HepG2 (cell line): ENCODE data around the gene PROX1. TPM values are rescaled to one million over a fixed set of nuclear protein-coding genes. Genes with fewer than 3 reads are reported as not detected.

ENCODE experiments used
- ATAC-seq: fragments of 200-7000 bp; cut with Tn5 transposase; 3 replicates; pipeline ENCODE4 v1.9.1; 2020; ENCODE audit warnings: mild to moderate bottlenecking, moderate library complexity
- BruUV-seq: library from RNA; stranded (reverse); fragments of 400-500 nt; replicated peaks from 2 replicates; lab custom pipeline; 2021; lab: Mats Ljungman, UMichigan
- CTCF ChIA-PET: fragments of 300-600 bp; formaldehyde crosslinking; extraction: SDS; loops from one replicate; lab custom pipeline; 2021; ENCODE audit warnings: low total read pairs, inconsistent platforms, low intra/inter-chr PET ratio; lab: Yijun Ruan, JAX
- POLR2A ChIA-PET: fragments of 350-600 bp; sonication (Branson Sonifier 250); formaldehyde crosslinking; loops from one replicate; lab custom pipeline; 2020; ENCODE audit warnings: antibody characterized with exemption, inconsistent platforms; lab: Yijun Ruan, JAX
- DNase-seq: peaks from one replicate; pipeline ENCODE4 v3.0.0-alpha.2; 2015; ENCODE audit warnings: low spot score
- FAIRE-seq: peaks from 3 replicates; lab custom pipeline; 2011; peaks lifted over from hg19 to GRCh38; lab: Jason Lieb, UNC
- H2AFZ ChIP-seq: one replicate; pipeline ENCODE4 v1.6.1; 2011; ENCODE audit warnings: low read length, inconsistent platforms
- H3K27ac ChIP-seq: fragments of 300-600 bp; 3 replicates; pipeline ENCODE4 v1.8.0; 2011; ENCODE audit warnings: mixed run types, mild to moderate bottlenecking, mixed read lengths, low read length, inconsistent platforms; ENCODE audit not compliant: insufficient read depth; ENCODE audit errors: extremely low read length
- H3K27me3 ChIP-seq, 2 experiments: fragments of 200-600 bp in 1 of 2; 2 replicates in 1 of 2; 3 replicates in 1 of 2; pipeline versions ENCODE4 v1.6.0 to v1.8.0; 2011; ENCODE audit warnings: low read length in 2 of 2, mild to moderate bottlenecking in 2 of 2, moderate library complexity in 2 of 2, inconsistent platforms in 1 of 2; ENCODE audit not compliant: insufficient read depth in 2 of 2, control insufficient read depth in 1 of 2
- H3K36me3 ChIP-seq, 2 experiments: fragments of 200-600 bp in 1 of 2; replicated peaks in 1 of 2; 2 replicates in 1 of 2; 3 replicates in 1 of 2; pipeline versions ENCODE4 v1.5.1 to v1.8.0; 2011; ENCODE audit warnings: low read length in 2 of 2, inconsistent platforms in 1 of 2; ENCODE audit not compliant: insufficient read depth in 2 of 2, control insufficient read depth in 1 of 2
- H3K4me1 ChIP-seq: 2 replicates; pipeline ENCODE4 v1.5.1; 2012; ENCODE audit warnings: low read length, inconsistent platforms; ENCODE audit not compliant: insufficient read depth
- H3K4me2 ChIP-seq: 2 replicates; pipeline ENCODE4 v1.6.0; 2011; ENCODE audit warnings: low read depth, low read length, inconsistent platforms
- H3K4me3 ChIP-seq, 3 experiments: fragments of 200-600 bp in 1 of 3; sonication (generic), shearing (Covaris generic) in 1 of 3; replicated peaks in 1 of 3; 2 replicates each; pipeline ENCODE4 v1.5.1; 2011 to 2016; ENCODE audit warnings: low read length in 3 of 3, inconsistent platforms in 2 of 3, low read depth in 2 of 3, mild to moderate bottlenecking in 2 of 3, control low read depth in 1 of 3, mixed read lengths in 1 of 3; ENCODE audit not compliant: insufficient read depth in 1 of 3
- H3K79me2 ChIP-seq: one replicate; pipeline ENCODE4 v1.6.1; 2011; ENCODE audit warnings: low read length, inconsistent platforms; ENCODE audit not compliant: insufficient read depth
- H3K9ac ChIP-seq: 2 replicates; pipeline ENCODE4 v1.6.0; 2011; ENCODE audit warnings: mild to moderate bottlenecking, low read depth, low read length, inconsistent platforms; ENCODE audit not compliant: insufficient read depth
- H3K9me3 ChIP-seq: 2 replicates; pipeline ENCODE4 v1.5.1; 2012; ENCODE audit warnings: mild to moderate bottlenecking, low read length
- H4K20me1 ChIP-seq: 2 replicates; pipeline ENCODE4 v1.6.0; 2011; ENCODE audit warnings: inconsistent platforms, mild to moderate bottlenecking, low read length, moderate library complexity; ENCODE audit not compliant: insufficient read depth
- ARID5B ChIP-seq: IDR thresholded peaks from 2 replicates; pipeline ENCODE4 v1.4.0; 2020; ENCODE audit warnings: mild to moderate bottlenecking, missing genetic modification reagents
- CHCHD3 ChIP-seq: sonication (generic); formaldehyde crosslinking; IDR thresholded peaks from 2 replicates; pipeline ENCODE4 v1.8.0; 2022; ENCODE audit warnings: mild to moderate bottlenecking, missing genetic modification reagents, moderate library complexity
- DRAP1 ChIP-seq: IDR thresholded peaks from 2 replicates; pipeline ENCODE4 v1.6.1; 2016; ENCODE audit warnings: missing genetic modification reagents, missing compliant biosample characterization
- ELF3 ChIP-seq: IDR thresholded peaks from 2 replicates; pipeline ENCODE4 v1.6.1; 2016; ENCODE audit warnings: missing genetic modification reagents, missing compliant biosample characterization
- FOXA1 ChIP-seq, 2 experiments: fragments of 450-650 bp in 1 of 2; sonication (generic) in 1 of 2; formaldehyde crosslinking in 1 of 2; IDR thresholded peaks; 2 replicates each; pipeline versions ENCODE4 v1.4.0 to v1.6.1; 2016 to 2020; ENCODE audit warnings: missing genetic modification reagents in 1 of 2
- FOXO1 ChIP-seq: sonication (generic); formaldehyde crosslinking; IDR thresholded peaks from 2 replicates; pipeline ENCODE4 v1.4.0; 2020; ENCODE audit warnings: missing genetic modification reagents
- KMT2A ChIP-seq: sonication (generic); formaldehyde crosslinking; IDR thresholded peaks from 2 replicates; pipeline ENCODE4 v1.4.0; 2020; ENCODE audit warnings: missing genetic modification reagents
- NCOA5 ChIP-seq: sonication (generic); formaldehyde crosslinking; IDR thresholded peaks from 2 replicates; pipeline ENCODE4 v1.4.0; 2020; ENCODE audit warnings: missing genetic modification reagents
- PHF8 ChIP-seq: sonication (generic); formaldehyde crosslinking; IDR thresholded peaks from 2 replicates; pipeline ENCODE4 v1.5.0; 2020; ENCODE audit warnings: missing genetic modification reagents
- POLR2AphosphoS5 ChIP-seq: IDR thresholded peaks from 2 replicates; pipeline ENCODE4 v1.6.1; 2012; ENCODE audit warnings: low read depth, low read length
- SPEN ChIP-seq: sonication (generic); formaldehyde crosslinking; IDR thresholded peaks from 2 replicates; pipeline ENCODE4 v1.5.1; 2020; ENCODE audit warnings: low read depth, mild to moderate bottlenecking, missing genetic modification reagents
- ZC3H13 ChIP-seq: sonication (generic); formaldehyde crosslinking; IDR thresholded peaks from 2 replicates; pipeline ENCODE4 v1.8.1; 2023; ENCODE audit warnings: mild to moderate bottlenecking, missing genetic modification reagents, moderate library complexity
- ZNF235 ChIP-seq: sonication (generic); formaldehyde crosslinking; IDR thresholded peaks from 2 replicates; pipeline ENCODE4 v1.8.1; 2023; ENCODE audit warnings: mild to moderate bottlenecking, missing genetic modification reagents, borderline replicate concordance
- ZNF264 ChIP-seq: sonication (generic); formaldehyde crosslinking; IDR thresholded peaks from 2 replicates; pipeline ENCODE4 v1.4.0; 2020; ENCODE audit warnings: missing genetic modification reagents
- ZNF615 ChIP-seq: sonication (generic); formaldehyde crosslinking; IDR thresholded peaks from 2 replicates; pipeline ENCODE4 v1.5.0; 2020; ENCODE audit warnings: mild to moderate bottlenecking, missing genetic modification reagents, borderline replicate concordance
- ZNF878 ChIP-seq: sonication (generic); formaldehyde crosslinking; IDR thresholded peaks from 2 replicates; pipeline ENCODE4 v1.8.1; 2023; ENCODE audit warnings: mild to moderate bottlenecking, missing genetic modification reagents, moderate library complexity
- WGBS: methylation state at CpG from one replicate; pipeline ENCODE4 v1.1.6; 2017; ENCODE audit warnings: low lambda C conversion rate; 5-methylcytosine and 5-hydroxymethylcytosine counted together
- in situ Hi-C: cut with HindIII; loops from 2 replicates; pipeline ENCODE4 v1.10.0; 2017; ENCODE audit warnings: low pct_unique_long_range_greater_than_20kb; ENCODE audit not compliant: extremely low pct_ligation_motif_present
- intact Hi-C: fragments of 100-400 bp; cut with micrococcal nuclease; formaldehyde crosslinking; loops from one replicate; pipeline ENCODE4 v1.10.0; 2022; ENCODE audit not compliant: unreplicated experiment
- polyA plus RNA-seq, 8 experiments: library from polyadenylated mRNA; depleted of rRNA in 3 of 8; stranded (reverse) in 7 of 8; unstranded in 1 of 8; fragments of >200 nt; fragmentation: Illumina TruSeq in 4 of 8; extraction: Trizol in 4 of 8; gene quantifications; 2 replicates each; pipeline versions ENCODE4 v1.2.1 to v1.2.3, GENCODE V29; 2011 to 2016; ENCODE audit warnings: low read depth in 4 of 8, missing spikeins in 1 of 8, mixed read lengths in 1 of 8; ENCODE audit not compliant: insufficient read depth in 1 of 8
- total RNA-seq, 5 experiments: library from RNA; depleted of rRNA; stranded (reverse); fragments of >200 nt; fragmentation: Illumina TruSeq; extraction: Trizol; gene quantifications; 2 replicates each; pipeline ENCODE4 v1.2.3, GENCODE V29; 2016; ENCODE audit warnings: low read depth in 1 of 5

PROX1 gene
- total and polyA plus RNA-seq, 2 of the 13 experiments (the other 11 are each of a cell fraction or from before 2014, with no cell fraction given) = 12.3 to 30.2 TPM

GRCh38 chr1:213989002-213989855 lies 1.5 kb downstream of the PROX1 start:
- H3K27me3 ChIP-seq = no peaks in the 10 kb centered on the region; a peak in 1 of 5 replicates
- peaks cover 0 to 4% of the 10 kb centered on the region in 2 experiments; a peak in 2 of 5 replicates for H3K36me3 ChIP-seq
- intact Hi-C loops (loop anchor here (2.0 to 10.0 kb wide), 6 partner anchors 14 to 747 kb away; no protein-coding TSS in a partner anchor), in situ Hi-C loops (loop anchor here (10.0 to 25.0 kb wide), 3 partner anchors 424 to 752 kb away; no protein-coding TSS in a partner anchor)
- H4K20me1 ChIP-seq = peaks cover 16% of the 10 kb centered on the region
- peak; percentile 76 for FAIRE-seq
- peak overlapping the region; percentile 93 for H3K4me2 ChIP-seq
- peaks cover 59% of the 10 kb centered on the region for H3K4me1 ChIP-seq
- under 1% methylated on average over 39 of the region's 39 CpGs for WGBS
- peak overlapping the region; percentile 79 for H3K9ac ChIP-seq
- ChIA-PET CTCF (no interaction called here), POLR2A (interaction anchor here (0.7 to 4.7 kb wide), 27 partner anchors 11 to 617 kb away, joined by 3 to 107 read pairs (median 7); no protein-coding TSS in a partner anchor)
- DNase-seq = peak; percentile 70
- no peaks in the 10 kb centered on the region for H3K9me3 ChIP-seq
- peak overlapping the region; percentile 72 for H3K27ac ChIP-seq
- peak; percentile 51 for ATAC-seq
- H2AFZ ChIP-seq = no peak overlapping the region
- peak overlapping the region; percentile 82 to 94 (median 84) for H3K4me3 ChIP-seq
- no TSS peak for BruUV-seq
- peaks cover 82% of the 10 kb centered on the region for H3K79me2 ChIP-seq
- TF ChIP-seq ZNF615 (CRISPR knock-in tag) (no peak), ZNF264 (no peak), PHF8 (CRISPR knock-in tag) (peak; percentile 27; the same call in 1 of the 2 replicates), ZNF235 (CRISPR knock-in tag) (no peak), DRAP1 (CRISPR knock-in tag) (peak; percentile 59), ZC3H13 (CRISPR knock-in tag) (0 out of 2 replicates have a peak, but pooled peaks have one; percentile 65), SPEN (CRISPR knock-in tag) (no peak), CHCHD3 (CRISPR knock-in tag) (no peak), POLR2AphosphoS5 (peak; percentile 87), ZNF878 (CRISPR knock-in tag) (no peak), FOXA1 (IDR thresholded peaks at IDR 0.05) (no peak), FOXA1 (CRISPR knock-in tag; IDR thresholded peaks at IDR 0.05) (peak; percentile 84), KMT2A (CRISPR knock-in tag) (peak; percentile 68), FOXO1 (peak; percentile 59; the same call in 1 of the 2 replicates), ARID5B (CRISPR knock-in tag) (peak; percentile 64), NCOA5 (no peak), ELF3 (CRISPR knock-in tag) (0 out of 2 replicates have a peak, but pooled peaks have one; percentile 16)
